HCT116 (cell line): Measurements from ENCODE around the gene PMEPA1. TPM values are rescaled to one million over a fixed set of nuclear protein-coding genes. Genes with fewer than 3 reads are reported as not detected.

Experiments
- ATAC-seq: fragments of 200-7000 bp; cut with Tn5 transposase; 2 replicates; pipeline ENCODE4 v1.9.1; 2020; ENCODE audit warnings: mild to moderate bottlenecking, moderate library complexity
- BruUV-seq: library from RNA; stranded (reverse); fragments of 400-500 nt; replicated peaks from 2 replicates; lab custom pipeline; 2021; lab: Mats Ljungman, UMichigan
- CTCF ChIA-PET: fragments of 300-600 bp; sonication (Branson Sonifier 250); formaldehyde crosslinking; loops from one replicate; lab custom pipeline; 2021; ENCODE audit warnings: antibody characterized with exemption; lab: Charles Lee
- POLR2A ChIA-PET: fragments of 300-600, 350-600 bp; sonication (Branson Sonifier 250); formaldehyde crosslinking; loops from one replicate; lab custom pipeline; 2021; ENCODE audit warnings: antibody characterized with exemption; lab: Charles Lee
- RAD21 ChIA-PET, 2 experiments: fragments of 300-600 bp; sonication (Branson Sonifier 250); formaldehyde crosslinking; loops; one replicate each; lab custom pipeline; 2023; ENCODE audit warnings: low total read pairs in 2 of 2; ENCODE audit not compliant: uncharacterized antibody in 2 of 2, unreplicated experiment in 2 of 2, low non-redundant PET in 1 of 2; lab: Charles Lee
- DNase-seq: peaks from one replicate; pipeline ENCODE4 v3.0.0-alpha.2; 2010; ENCODE audit warnings: low read depth, low spot score
- H2AFZ ChIP-seq: fragments of 200-600 bp; shearing (Covaris generic), sonication (generic); 2 replicates; pipeline ENCODE4 v1.6.1; 2017; ENCODE audit warnings: low read depth, mixed run types, mixed read lengths, antibody characterized with exemption, low read length; ENCODE audit not compliant: poor library complexity, severe bottlenecking
- H3K27ac ChIP-seq: 2 replicates; pipeline ENCODE4 v1.5.1; 2012; ENCODE audit warnings: low read depth, low read length
- H3K27me3 ChIP-seq: fragments of 200-600 bp; sonication (generic); 2 replicates; pipeline ENCODE4 v1.6.1; 2016; ENCODE audit warnings: mixed run types, low read length, mixed read lengths; ENCODE audit not compliant: insufficient read depth
- H3K36me3 ChIP-seq, 2 experiments: fragments of 200-500 bp in 1 of 2; fragments of 200-600 bp in 1 of 2; sonication (Bioruptor generic) in 1 of 2; sonication (generic) in 1 of 2; 2 replicates each; pipeline versions ENCODE4 v1.5.1 to v1.6.1; 2014 to 2016; ENCODE audit warnings: low read length in 2 of 2, inconsistent platforms in 1 of 2, mixed read lengths in 1 of 2, mixed run types in 1 of 2; ENCODE audit not compliant: insufficient read depth in 2 of 2, control insufficient read depth in 1 of 2
- H3K4me1 ChIP-seq, 2 experiments: fragments of 200-600 bp in 1 of 2; sonication (generic) in 1 of 2; 2 replicates each; pipeline versions ENCODE4 v1.5.1 to v1.6.1; 2012 to 2017; ENCODE audit warnings: low read length in 2 of 2, inconsistent platforms in 1 of 2, mild to moderate bottlenecking in 1 of 2, mixed read lengths in 1 of 2, mixed run types in 1 of 2, moderate library complexity in 1 of 2; ENCODE audit not compliant: insufficient read depth in 2 of 2, control insufficient read depth in 1 of 2
- H3K4me2 ChIP-seq: fragments of 200-600 bp; sonication (generic); 2 replicates; pipeline ENCODE4 v1.6.1; 2017; ENCODE audit warnings: mixed run types, low read length, mixed read lengths
- H3K4me3 ChIP-seq, 2 experiments: fragments of 200-600 bp in 1 of 2; sonication (generic) in 1 of 2; replicated peaks in 1 of 2; 2 replicates each; pipeline ENCODE4 v1.5.1; 2011 to 2016; ENCODE audit warnings: low read length in 2 of 2, control low read depth in 1 of 2, low read depth in 1 of 2, mild to moderate bottlenecking in 1 of 2, mixed read lengths in 1 of 2, mixed run types in 1 of 2
- H3K79me2 ChIP-seq: fragments of 200-600 bp; sonication (generic); 2 replicates; pipeline ENCODE4 v1.6.1; 2017; ENCODE audit warnings: mild to moderate bottlenecking, mixed run types, low read length, moderate library complexity, mixed read lengths; ENCODE audit not compliant: insufficient read depth
- H3K9ac ChIP-seq: fragments of 200-600 bp; sonication (generic); 2 replicates; pipeline ENCODE4 v1.6.1; 2016; ENCODE audit warnings: low read length, mixed read lengths
- H3K9me2 ChIP-seq: fragments of 200-600 bp; sonication (generic), shearing (Covaris generic); 2 replicates; pipeline ENCODE4 v1.6.1; 2017; ENCODE audit warnings: mixed run types, mild to moderate bottlenecking, moderate library complexity; ENCODE audit not compliant: insufficient read depth
- H3K9me3 ChIP-seq, 2 experiments: fragments of 200-500 bp in 1 of 2; fragments of 200-600 bp in 1 of 2; sonication (Bioruptor generic) in 1 of 2; sonication (generic) in 1 of 2; 2 replicates each; pipeline ENCODE4 v1.6.1; 2014 to 2017; ENCODE audit warnings: low read length in 2 of 2, mixed read lengths in 2 of 2, inconsistent platforms in 1 of 2, low read depth in 1 of 2, mild to moderate bottlenecking in 1 of 2, mixed run types in 1 of 2, moderate library complexity in 1 of 2; ENCODE audit not compliant: control insufficient read depth in 1 of 2, insufficient read depth in 1 of 2
- H4K20me1 ChIP-seq: fragments of 200-600 bp; sonication (generic), shearing (Covaris generic); 2 replicates; pipeline ENCODE4 v1.6.1; 2017; ENCODE audit warnings: mixed run types, mild to moderate bottlenecking, moderate library complexity; ENCODE audit not compliant: insufficient read depth
- ATF3 ChIP-seq: IDR thresholded peaks from 2 replicates; pipeline ENCODE4 v1.6.1; 2012
- CBX3 ChIP-seq: IDR thresholded peaks from 2 replicates; pipeline ENCODE4 v1.6.1; 2012; ENCODE audit warnings: low read depth
- CEBPB ChIP-seq: IDR thresholded peaks from 2 replicates; pipeline ENCODE4 v1.6.1; 2012; ENCODE audit warnings: low read depth
- EGR1 ChIP-seq: IDR thresholded peaks from 2 replicates; pipeline ENCODE4 v1.6.1; 2012; ENCODE audit warnings: low read depth
- ELF1 ChIP-seq: IDR thresholded peaks from 2 replicates; pipeline ENCODE4 v1.6.1; 2012; ENCODE audit warnings: low read depth, borderline replicate concordance
- JUND ChIP-seq: IDR thresholded peaks from 2 replicates; pipeline ENCODE4 v1.6.1; 2012
- POLR2A ChIP-seq: IDR thresholded peaks from 2 replicates; pipeline ENCODE4 v1.7.0; 2011; ENCODE audit warnings: borderline replicate concordance; ENCODE audit not compliant: insufficient read depth, insufficient read length; ENCODE audit errors: extremely low read depth
- RAD21 ChIP-seq: IDR thresholded peaks from 2 replicates; pipeline ENCODE4 v1.6.1; 2012; ENCODE audit warnings: low read depth, mild to moderate bottlenecking
- SIN3A ChIP-seq: IDR thresholded peaks from 2 replicates; pipeline ENCODE4 v1.6.1; 2012; ENCODE audit warnings: low read depth
- SP1 ChIP-seq: IDR thresholded peaks from 2 replicates; pipeline ENCODE4 v1.6.1; 2012; ENCODE audit warnings: low read depth
- SRF ChIP-seq: IDR thresholded peaks from 2 replicates; pipeline ENCODE4 v1.6.1; 2012; ENCODE audit warnings: low read depth
- TCF7L2 ChIP-seq: IDR thresholded peaks from 2 replicates; pipeline ENCODE4 v1.7.0; 2011; ENCODE audit warnings: borderline replicate concordance, inconsistent platforms; ENCODE audit not compliant: insufficient read depth, insufficient read length; ENCODE audit errors: extremely low read depth
- YY1 ChIP-seq: IDR thresholded peaks from 2 replicates; pipeline ENCODE4 v1.6.1; 2011; ENCODE audit warnings: low read length, low read depth, moderate library complexity, mild to moderate bottlenecking; ENCODE audit not compliant: insufficient replicate concordance; ENCODE audit errors: extremely low read depth
- ZBTB33 ChIP-seq: IDR thresholded peaks from 2 replicates; pipeline ENCODE4 v1.6.1; 2011; ENCODE audit warnings: mild to moderate bottlenecking, low read length, moderate library complexity; ENCODE audit not compliant: insufficient replicate concordance; ENCODE audit errors: extremely low read depth
- ZFX ChIP-seq: fragments of 450-650 bp; IDR thresholded peaks from 2 replicates; pipeline ENCODE4 v1.6.1; 2017
- ZNF274 ChIP-seq: fragments of 200-500 bp; sonication (Bioruptor generic); IDR thresholded peaks from 2 replicates; pipeline ENCODE4 v1.6.1; 2014; ENCODE audit warnings: mild to moderate bottlenecking, low read depth, low read length, inconsistent platforms
- intact Hi-C: fragments of 100-400 bp; cut with micrococcal nuclease; formaldehyde crosslinking; loops from 2 replicates; pipeline ENCODE4 v1.10.0; 2022
- total RNA-seq: library from RNA; stranded (reverse); gene quantifications from one replicate; pipeline ENCODE4 v1.2.1, GENCODE V29; 2021; ENCODE audit not compliant: unreplicated experiment
- TF ChIP-seq, protein P1 (sequence below): IDR thresholded peaks from 2 replicates; pipeline ENCODE4 v1.6.1; 2012
- TF ChIP-seq, protein P2 (sequence below): IDR thresholded peaks from 2 replicates; pipeline ENCODE4 v1.6.1; 2012; ENCODE audit warnings: low read depth

PMEPA1 gene
- total RNA-seq, 1 experiment from 2014 or later: 0.64 TPM

DNA sequence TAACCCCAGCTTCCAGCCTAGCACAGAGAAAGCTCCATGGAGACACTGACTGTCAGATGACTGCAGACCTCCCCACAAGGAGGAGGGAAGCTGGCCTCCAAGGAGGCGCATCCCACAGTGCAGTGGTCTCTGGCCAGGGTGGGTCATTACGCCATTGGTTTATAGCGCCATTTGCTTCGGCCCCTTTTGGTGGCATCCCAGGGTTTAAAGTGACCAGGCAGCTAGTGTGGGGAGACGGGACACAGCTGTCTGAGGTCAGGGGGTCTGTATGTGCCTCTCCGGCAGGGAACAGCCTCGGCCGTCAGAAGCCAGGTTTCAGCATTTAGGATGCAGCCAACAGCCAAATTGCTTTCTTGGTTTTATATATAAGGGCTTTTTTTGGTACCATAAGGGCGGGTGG is 15.8 kb upstream of the PMEPA1 start (continued):
- TF ChIP-seq, protein P1, sequence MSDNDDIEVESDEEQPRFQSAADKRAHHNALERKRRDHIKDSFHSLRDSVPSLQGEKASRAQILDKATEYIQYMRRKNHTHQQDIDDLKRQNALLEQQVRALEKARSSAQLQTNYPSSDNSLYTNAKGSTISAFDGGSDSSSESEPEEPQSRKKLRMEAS: no peak
- no peak for TF ChIP-seq CEBPB
- no peak for TF ChIP-seq ZFX
- TF ChIP-seq SIN3A: no peak
- no peak for TF ChIP-seq ZBTB33
- no peak for TF ChIP-seq YY1
- no peak for TF ChIP-seq SP1
- no peak for TF ChIP-seq POLR2A
- no peak for TF ChIP-seq EGR1
- no peak for TF ChIP-seq RAD21
- no peak for TF ChIP-seq SRF
- TF ChIP-seq, all 23 proteins: peak for 0

- Histone ChIP-seq H3K4me3 (no peak overlapping the region), H3K4me2 (no peak overlapping the region), H3K79me2 (no peaks in the 10 kb centered on the region), H3K9me3 (no peaks in the 10 kb centered on the region), H3K36me3 (no peaks in the 10 kb centered on the region), H2AFZ (no peak overlapping the region), H3K9me2 (no peaks in the 10 kb centered on the region), H4K20me1 (no peaks in the 10 kb centered on the region), H3K27ac (no peak overlapping the region), H3K27me3 (peaks cover 83% of the 10 kb centered on the region), H3K4me1 (no peaks in the 10 kb centered on the region), H3K9ac (no peak overlapping the region)
- CTCF ChIA-PET: no interaction called here
- POLR2A ChIA-PET: no interaction called here
- RAD21 ChIA-PET: no interaction called here
- intact Hi-C loops: no loop called here
- no peak for ATAC-seq
- DNase-seq: no peak
- no TSS peak for BruUV-seq
- no peak for TF ChIP-seq RAD21
- no peak for TF ChIP-seq ATF3
- no peak for TF ChIP-seq ZNF274
- no peak for TF ChIP-seq CEBPB
- no peak for TF ChIP-seq CBX3
- TF ChIP-seq EGR1: no peak
- TF ChIP-seq ZFX: no peak
- TF ChIP-seq POLR2A: no peak
- no peak for TF ChIP-seq SIN3A
- no peak for TF ChIP-seq ELF1
- TF ChIP-seq YY1: no peak
- no peak for TF ChIP-seq JUND
- TF ChIP-seq, protein P2, sequence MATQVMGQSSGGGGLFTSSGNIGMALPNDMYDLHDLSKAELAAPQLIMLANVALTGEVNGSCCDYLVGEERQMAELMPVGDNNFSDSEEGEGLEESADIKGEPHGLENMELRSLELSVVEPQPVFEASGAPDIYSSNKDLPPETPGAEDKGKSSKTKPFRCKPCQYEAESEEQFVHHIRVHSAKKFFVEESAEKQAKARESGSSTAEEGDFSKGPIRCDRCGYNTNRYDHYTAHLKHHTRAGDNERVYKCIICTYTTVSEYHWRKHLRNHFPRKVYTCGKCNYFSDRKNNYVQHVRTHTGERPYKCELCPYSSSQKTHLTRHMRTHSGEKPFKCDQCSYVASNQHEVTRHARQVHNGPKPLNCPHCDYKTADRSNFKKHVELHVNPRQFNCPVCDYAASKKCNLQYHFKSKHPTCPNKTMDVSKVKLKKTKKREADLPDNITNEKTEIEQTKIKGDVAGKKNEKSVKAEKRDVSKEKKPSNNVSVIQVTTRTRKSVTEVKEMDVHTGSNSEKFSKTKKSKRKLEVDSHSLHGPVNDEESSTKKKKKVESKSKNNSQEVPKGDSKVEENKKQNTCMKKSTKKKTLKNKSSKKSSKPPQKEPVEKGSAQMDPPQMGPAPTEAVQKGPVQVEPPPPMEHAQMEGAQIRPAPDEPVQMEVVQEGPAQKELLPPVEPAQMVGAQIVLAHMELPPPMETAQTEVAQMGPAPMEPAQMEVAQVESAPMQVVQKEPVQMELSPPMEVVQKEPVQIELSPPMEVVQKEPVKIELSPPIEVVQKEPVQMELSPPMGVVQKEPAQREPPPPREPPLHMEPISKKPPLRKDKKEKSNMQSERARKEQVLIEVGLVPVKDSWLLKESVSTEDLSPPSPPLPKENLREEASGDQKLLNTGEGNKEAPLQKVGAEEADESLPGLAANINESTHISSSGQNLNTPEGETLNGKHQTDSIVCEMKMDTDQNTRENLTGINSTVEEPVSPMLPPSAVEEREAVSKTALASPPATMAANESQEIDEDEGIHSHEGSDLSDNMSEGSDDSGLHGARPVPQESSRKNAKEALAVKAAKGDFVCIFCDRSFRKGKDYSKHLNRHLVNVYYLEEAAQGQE: no peak
- no peak for TF ChIP-seq SRF
- no peak for TF ChIP-seq TCF7L2
These were observed 15.0 kb upstream of the PMEPA1 start for GRCh38 chr20:57724610-57725405.
